Measurements from ENCODE around the gene TRNT1. TPM values are rescaled to one million over a fixed set of nuclear protein-coding genes. Genes with fewer than 3 reads are reported as not detected.

TRNT1 gene
- polyA plus RNA-seq, 1 donor (not counting 4 experiments of a cell fraction or from before 2014, with no cell fraction given): 13.0 TPM

- H4K20me1 ChIP-seq (ENCODE audit: control insufficient read depth, extremely low read depth, insufficient read depth, low read length): no peaks in the 10 kb centered on the region
- no peaks in the 10 kb centered on the region for H3K27me3 ChIP-seq (ENCODE audit: control insufficient read depth, extremely low read depth, insufficient read depth, low read length)
- H2AFZ ChIP-seq (ENCODE audit: control insufficient read depth, low read length): no peak overlapping the region
- no peaks in the 10 kb centered on the region for H3K9me3 ChIP-seq (ENCODE audit: control insufficient read depth, low read depth, low read length)
- no peak for DNase-seq (ENCODE audit: low read depth, low spot score)
- peak overlapping the region; percentile 90 to 93 (median 90) for H3K4me3 ChIP-seq (ENCODE audit: control insufficient read depth in 2 of 3, extremely low read depth in 1 of 3, insufficient read depth in 2 of 3, low read depth in 1 of 3, low read length in 3 of 3)
- no peaks in the 10 kb centered on the region for H3K9me1 ChIP-seq (ENCODE audit: control insufficient read depth, extremely low read depth, insufficient read depth, low read length)
- H3K79me2 ChIP-seq (ENCODE audit: control insufficient read depth, insufficient read depth, low read length): peaks cover 38% of the 10 kb centered on the region
- peak; percentile 46 for FAIRE-seq
- peak overlapping the region; percentile 91 for H3K4me2 ChIP-seq (ENCODE audit: control insufficient read depth, extremely low read depth, insufficient read depth, low read depth, low read length)
- TF ChIP-seq EZH2 (IDR thresholded peaks at IDR 0.05; ENCODE audit: low read length) (no peak), CTCF (optimal IDR thresholded peaks at IDR 0.05 in 1 of 3, IDR thresholded peaks at IDR 0.05 in 1 of 3, conservative IDR thresholded peaks at IDR 0.05 in 1 of 3; ENCODE audit: extremely low read depth in 1 of 3, insufficient read depth in 2 of 3, low read length in 3 of 3) (no peak)
- H3K9ac ChIP-seq (ENCODE audit: control insufficient read depth, extremely low read depth, insufficient read depth, low read length): peak overlapping the region; percentile 86
- H3K4me1 ChIP-seq (ENCODE audit: control insufficient read depth, extremely low read depth, insufficient read depth, low read length): peaks cover 13% of the 10 kb centered on the region
- dilution Hi-C loops (cut with MboI; ENCODE audit: extremely low pct_ligation_motif_present, low sequenced_read_pairs): no loop called here
- H3K27ac ChIP-seq (ENCODE audit: control insufficient read depth, insufficient read depth, low read length): peak overlapping the region; percentile 10
- peaks cover 4 to 5% of the 10 kb centered on the region in 2 experiments for H3K36me3 ChIP-seq (ENCODE audit: control insufficient read depth in 2 of 2, extremely low read depth in 1 of 2, insufficient read depth in 2 of 2, low read length in 2 of 2)
These were observed 51.2 kb downstream of the TRNT1 start for GRCh38 chr3:3177861-3178497.

- peak overlapping the region; percentile 94 for H2AFZ ChIP-seq (ENCODE audit: control insufficient read depth, low read length)
- no peak for TF ChIP-seq CTCF (optimal IDR thresholded peaks at IDR 0.05 in 1 of 3, IDR thresholded peaks at IDR 0.05 in 1 of 3, conservative IDR thresholded peaks at IDR 0.05 in 1 of 3; ENCODE audit: extremely low read depth in 1 of 3, insufficient read depth in 2 of 3, low read length in 3 of 3)
- no peak for TF ChIP-seq EZH2 (IDR thresholded peaks at IDR 0.05; ENCODE audit: low read length)
- no peaks in the 10 kb centered on the region for H4K20me1 ChIP-seq (ENCODE audit: control insufficient read depth, extremely low read depth, insufficient read depth, low read length)
- H3K36me3 ChIP-seq (ENCODE audit: control insufficient read depth in 2 of 2, extremely low read depth in 1 of 2, insufficient read depth in 2 of 2, low read length in 2 of 2): peaks cover 2 to 4% of the 10 kb centered on the region in 2 experiments
- peaks cover 38% of the 10 kb centered on the region for H3K79me2 ChIP-seq (ENCODE audit: control insufficient read depth, insufficient read depth, low read length)
- FAIRE-seq (no peak), DNase-seq (ENCODE audit: low read depth, low spot score) (no peak)
- peak overlapping the region; percentile 86 for H3K9ac ChIP-seq (ENCODE audit: control insufficient read depth, extremely low read depth, insufficient read depth, low read length)
- no peaks in the 10 kb centered on the region for H3K9me3 ChIP-seq (ENCODE audit: control insufficient read depth, low read depth, low read length)
- peak overlapping the region; percentile 61 for H3K27ac ChIP-seq (ENCODE audit: control insufficient read depth, insufficient read depth, low read length)
- H3K9me1 ChIP-seq (ENCODE audit: control insufficient read depth, extremely low read depth, insufficient read depth, low read length): no peaks in the 10 kb centered on the region
- H3K4me1 ChIP-seq (ENCODE audit: control insufficient read depth, extremely low read depth, insufficient read depth, low read length): peaks cover 13% of the 10 kb centered on the region
- dilution Hi-C loops (cut with MboI; ENCODE audit: extremely low pct_ligation_motif_present, low sequenced_read_pairs): no loop called here
- peak overlapping the region; percentile 90 to 93 (median 90) for H3K4me3 ChIP-seq (ENCODE audit: control insufficient read depth in 2 of 3, extremely low read depth in 1 of 3, insufficient read depth in 2 of 3, low read depth in 1 of 3, low read length in 3 of 3)
- H3K4me2 ChIP-seq (ENCODE audit: control insufficient read depth, extremely low read depth, insufficient read depth, low read depth, low read length): peak overlapping the region; percentile 91
- H3K27me3 ChIP-seq (ENCODE audit: control insufficient read depth, extremely low read depth, insufficient read depth, low read length): no peaks in the 10 kb centered on the region
These were observed 52.0 kb downstream of the TRNT1 start for GRCh38 chr3:3178498-3179328.

Data from keratinocyte (primary cell).